NCI-H510A treated with DMSO at 0.1 percent for 48 hours (cell line): ENCODE results near the gene PKD1.
"Not testable (repeated sequence)": the region's sequence is repeated elsewhere in the genome, so short reads cannot be mapped to it uniquely, and the experiment has no call there.

Experiments used
- DNase-seq: peaks from one replicate; lab custom pipeline; 2025; lab: John Stamatoyannopoulos, UW

Gene PKD1

DNA sequence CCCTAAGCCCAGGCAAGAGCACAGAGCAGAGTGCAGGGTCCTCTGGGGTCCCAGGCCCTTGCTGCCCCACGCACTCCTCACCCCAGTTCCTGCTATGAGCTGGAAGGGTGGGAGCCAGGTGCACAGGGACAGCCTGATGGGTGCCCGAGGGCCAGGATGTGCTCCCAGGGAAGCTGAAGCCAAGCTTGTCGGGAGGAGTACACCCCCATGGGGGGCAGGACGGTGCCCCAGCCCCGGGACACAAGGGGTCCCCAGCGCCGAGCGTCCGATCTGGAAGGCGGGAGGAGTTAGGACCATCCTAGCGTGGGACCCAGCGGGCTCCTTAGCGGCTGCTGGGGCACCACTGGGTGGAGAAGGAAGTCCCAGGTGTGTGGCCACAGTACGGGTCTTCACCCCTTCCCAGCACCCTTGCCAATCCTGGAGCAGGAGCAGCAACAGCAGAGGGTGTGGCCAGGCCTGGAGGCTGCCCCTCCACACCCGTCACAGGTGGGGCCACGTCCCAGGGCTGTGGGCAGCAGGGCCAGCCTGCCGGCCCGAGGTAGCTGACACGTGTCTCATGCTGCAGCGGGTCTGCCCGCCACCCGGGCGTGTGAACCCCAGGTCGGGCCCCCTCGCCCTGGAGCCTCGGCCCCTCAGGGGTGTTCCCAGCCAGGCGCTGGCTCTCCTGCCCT, 11.9 kb downstream of the PKD1 start:
- DNase-seq, result not testable (repeated sequence)

DNA sequence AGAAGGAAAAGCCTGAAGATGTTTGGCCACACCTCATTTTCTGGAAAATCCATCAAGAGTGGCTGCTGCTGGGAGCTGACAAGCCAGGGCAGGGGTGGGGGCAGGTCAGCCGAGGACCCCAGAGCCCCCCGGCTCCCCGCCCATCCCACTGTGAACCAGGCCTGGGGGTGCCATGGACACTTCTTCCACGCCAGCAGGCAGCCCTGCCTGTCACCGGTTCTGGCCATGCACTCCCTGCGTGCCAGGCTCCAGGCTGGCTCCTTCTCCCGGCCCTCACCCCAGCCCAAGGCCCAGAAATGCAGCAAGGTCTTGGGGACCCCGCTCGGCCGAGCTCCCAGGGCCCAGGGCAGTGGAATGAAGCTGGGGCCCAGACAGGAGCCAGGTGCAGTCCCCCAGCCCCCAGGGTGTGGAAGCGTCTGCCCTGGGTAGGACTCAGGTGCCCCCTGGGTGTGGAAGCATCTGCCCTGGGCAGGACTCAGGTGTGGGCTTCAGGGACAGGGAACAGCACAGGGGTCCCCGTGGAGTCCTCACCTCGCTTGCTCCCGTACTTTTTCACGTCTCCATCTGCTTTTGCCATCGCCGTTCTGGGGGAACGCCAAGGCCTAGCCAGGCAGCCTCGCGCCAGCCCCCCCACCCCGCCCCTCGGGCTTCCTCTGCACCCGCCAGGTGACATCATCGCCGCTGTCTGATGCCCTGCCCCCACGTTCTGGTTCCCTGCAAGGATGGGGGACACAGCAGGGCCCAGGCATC, 12.6 kb downstream of the PKD1 start:
- DNase-seq, result not testable (repeated sequence)

DNA sequence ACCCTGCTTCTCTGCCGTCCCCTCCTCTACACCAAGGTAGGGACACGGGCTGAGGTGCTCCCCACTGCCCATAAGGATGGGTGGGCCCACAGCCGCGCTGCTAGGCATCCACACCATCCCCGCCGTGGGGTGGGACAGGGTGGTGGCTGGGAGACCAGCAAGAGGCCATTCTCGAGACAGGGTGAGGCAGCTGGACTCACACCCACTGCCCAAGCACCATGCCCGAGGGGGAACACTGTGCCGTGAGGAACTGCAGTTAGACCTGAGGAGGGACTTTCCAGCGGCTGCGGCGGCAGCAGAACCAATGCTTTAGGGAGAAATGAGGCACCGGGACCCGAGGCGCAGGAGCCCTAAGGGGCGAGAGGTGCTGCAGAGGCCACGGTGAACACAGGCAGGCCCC, 13.3 kb downstream of the PKD1 start:
- no peak for DNase-seq

DNA sequence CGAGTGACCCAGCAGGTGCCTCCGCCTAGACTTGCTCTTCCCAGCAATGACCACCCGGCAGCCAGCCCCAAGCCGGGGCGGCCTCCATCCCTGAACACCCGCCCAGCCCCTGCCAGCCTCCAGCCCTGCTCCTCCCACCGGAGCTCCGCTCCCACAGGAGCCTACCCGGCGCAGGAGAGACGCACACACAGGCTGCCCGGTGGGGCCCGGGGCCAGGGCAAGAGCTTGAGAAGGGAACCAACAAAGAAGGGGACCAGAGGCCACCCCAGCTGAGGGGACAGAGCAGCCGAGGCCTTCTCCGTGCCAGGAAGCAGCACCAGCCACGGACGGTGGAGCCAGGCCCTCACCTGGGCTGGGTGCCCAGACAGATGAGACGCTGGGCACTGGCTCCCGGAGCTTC, 13.8 kb downstream of the PKD1 start:
- DNase-seq, result no peak

DNA sequence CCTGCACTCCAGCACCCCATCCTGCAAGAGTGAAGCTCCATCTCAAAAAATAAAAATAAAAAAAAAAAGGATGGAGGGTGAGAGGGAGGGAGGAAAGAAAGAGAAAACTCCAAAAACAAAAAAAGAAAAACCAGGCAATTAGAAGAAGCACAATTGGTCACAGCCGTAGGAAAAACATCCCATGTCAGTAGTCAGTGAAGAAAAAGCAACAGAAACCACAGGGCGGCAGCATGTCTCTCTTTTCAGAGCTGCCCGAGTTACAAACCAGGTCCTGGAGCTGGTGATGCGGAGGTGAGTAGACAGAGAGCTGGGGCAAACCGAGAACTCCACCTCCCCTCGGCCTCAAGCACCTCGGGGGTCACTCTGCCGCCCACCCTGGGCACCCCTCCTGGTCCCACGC, 14.4 kb downstream of the PKD1 start:
- DNase-seq, result not testable (repeated sequence)

DNA sequence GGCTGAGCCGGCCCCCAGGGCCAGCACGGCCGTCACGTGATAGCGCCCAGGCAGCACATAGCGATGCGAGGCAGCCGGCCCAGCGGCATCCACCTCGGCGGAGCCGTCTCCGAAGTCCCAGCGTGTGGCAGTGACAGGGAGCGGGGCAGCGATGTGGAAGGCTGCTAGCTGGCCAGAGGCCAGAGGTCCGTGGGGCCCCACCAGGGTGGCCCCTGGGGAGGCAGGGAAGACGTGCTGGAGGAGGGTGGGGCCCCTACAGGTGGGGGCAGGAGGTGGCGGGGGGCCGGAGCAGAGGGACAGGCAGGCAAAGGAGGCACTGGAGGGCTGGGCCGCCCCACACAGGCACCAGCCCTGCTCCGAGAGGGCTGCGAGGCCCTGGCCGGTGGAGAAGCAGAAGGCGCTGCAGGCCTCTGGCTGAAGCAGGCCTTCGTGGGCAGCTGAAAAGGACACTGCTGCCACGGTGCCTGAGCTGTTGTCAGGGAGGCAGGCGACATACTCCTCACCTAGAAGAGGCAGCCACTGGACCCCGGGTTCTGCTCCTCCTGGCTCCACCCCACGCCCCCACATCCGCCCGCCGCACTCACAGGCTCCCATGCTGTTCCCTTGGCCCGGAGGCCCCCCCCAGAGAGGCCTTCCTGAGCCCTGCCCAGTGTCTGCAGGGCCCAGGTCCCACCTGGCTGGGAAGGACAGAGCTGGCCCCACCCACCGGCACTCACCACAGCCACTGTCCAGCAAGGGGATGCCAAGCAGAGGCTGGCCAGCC, 17.6 kb downstream of the PKD1 start:
- DNase-seq, result not testable (repeated sequence)

DNA sequence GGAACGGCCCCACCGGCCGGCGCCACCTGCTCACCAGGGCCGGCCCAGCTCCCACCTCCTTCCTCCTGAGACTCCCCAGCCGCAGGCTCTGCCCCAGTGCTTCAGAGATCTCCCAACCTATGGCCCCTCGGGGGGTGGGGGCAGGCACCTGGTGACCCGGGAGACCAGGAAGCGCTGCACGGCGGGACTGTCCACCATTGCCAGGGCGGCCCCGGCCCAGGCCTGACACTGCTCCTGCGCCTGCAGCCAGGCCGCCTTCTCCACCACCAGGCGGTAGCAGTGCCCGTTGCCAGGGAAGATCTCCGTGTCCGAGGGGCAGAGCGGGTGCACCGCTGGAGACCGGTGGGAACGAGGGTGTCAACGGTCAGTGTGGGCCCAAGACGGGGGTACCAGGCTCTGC, 18.4 kb downstream of the PKD1 start:
- not testable (repeated sequence) for DNase-seq

DNA sequence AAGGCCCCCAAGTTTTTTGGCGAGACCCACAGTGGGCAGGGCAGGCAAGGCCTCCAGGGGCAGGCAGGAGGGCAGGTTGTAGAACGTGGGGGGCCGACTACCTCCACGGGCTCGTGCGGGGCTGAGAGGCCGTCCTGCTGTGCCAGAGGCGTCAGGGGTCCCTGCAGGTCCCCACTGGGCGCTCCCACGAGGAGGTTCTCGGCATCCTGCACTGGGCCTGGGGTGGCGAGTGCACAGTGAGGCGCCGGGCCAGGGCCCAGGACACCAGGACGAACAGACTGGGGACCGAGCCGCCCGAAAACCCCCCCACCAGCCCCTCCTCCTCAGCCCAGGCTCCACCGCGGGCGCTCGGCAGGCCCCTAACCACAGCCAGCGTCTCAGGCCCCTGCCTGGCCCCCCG, 19.3 kb downstream of the PKD1 start:
- DNase-seq, result not testable (repeated sequence)

DNA sequence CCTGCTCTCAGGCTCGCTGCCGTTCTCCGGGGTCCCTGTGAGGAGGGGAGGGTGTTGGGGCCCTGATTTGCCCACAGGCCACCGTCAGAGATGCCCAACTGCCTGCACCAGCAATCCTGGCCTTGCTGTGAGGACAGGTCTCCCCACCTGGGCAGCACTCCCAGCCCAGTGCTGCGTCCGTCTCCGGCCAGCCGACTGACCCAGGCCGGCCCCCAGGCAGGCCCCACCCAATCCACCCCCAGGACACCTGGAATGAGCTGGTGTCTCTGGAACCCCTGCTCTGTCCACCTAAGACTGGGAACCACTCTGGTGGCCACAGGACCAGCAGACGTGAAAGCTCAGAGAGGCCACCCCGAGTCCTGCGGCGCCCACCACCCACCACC, 20.1 kb downstream of the PKD1 start:
- no peak for DNase-seq

DNA sequence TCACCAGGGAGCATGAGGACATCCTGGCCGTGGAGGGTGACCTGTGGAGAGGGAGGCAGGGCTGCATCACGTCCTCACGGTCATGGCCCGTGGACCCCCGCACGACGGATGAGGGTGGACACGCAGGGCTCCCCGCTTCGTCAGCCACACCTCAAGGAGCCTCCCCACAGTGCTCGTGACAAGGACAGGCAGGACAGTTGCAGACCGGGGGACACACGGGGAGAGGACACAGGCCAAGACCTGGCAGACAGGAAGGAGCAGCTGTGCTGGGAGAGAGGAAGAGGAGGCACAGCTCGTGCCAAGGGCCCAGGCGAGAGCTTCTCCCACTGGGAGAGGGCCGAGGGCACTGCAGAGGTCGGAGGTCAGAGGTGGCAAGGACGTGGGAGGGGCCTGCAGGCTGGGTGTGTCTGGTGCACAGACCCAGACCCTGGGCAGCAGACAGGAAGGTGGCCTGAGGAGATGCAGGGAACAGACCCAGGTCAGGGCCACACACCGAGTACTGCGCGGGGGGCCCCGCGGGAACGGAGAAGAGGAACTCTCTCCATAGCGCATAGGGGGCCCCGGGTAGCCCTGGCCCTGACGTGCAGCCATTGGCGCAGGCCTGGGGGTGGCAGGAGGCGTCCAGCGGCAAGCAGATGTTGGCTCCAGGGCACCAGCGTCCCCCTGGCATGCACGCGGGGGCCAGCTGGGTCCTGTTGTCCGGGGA, 20.7 kb downstream of the PKD1 start:
- not testable (repeated sequence) for DNase-seq

DNA sequence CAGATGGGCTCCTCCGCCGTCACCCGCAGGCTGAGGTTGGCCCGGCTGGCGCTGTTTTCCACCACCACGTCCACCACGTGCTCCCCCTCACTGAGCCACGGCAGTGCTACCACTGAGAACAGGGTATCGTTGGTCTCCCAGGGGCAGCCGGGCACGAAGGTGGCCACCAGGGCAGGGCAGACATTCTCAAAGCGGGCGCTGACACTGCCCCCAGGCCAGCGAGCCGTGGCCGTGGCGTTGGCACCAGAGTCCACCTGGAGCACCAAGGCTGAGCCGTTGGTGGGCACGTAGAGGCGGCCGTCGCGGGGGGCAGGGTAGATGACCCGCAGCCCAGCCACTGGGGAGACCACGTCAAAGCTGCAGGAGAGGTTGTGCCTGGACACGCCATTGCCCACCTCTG, 21.5 kb downstream of the PKD1 start:
- not testable (repeated sequence) for DNase-seq

DNA sequence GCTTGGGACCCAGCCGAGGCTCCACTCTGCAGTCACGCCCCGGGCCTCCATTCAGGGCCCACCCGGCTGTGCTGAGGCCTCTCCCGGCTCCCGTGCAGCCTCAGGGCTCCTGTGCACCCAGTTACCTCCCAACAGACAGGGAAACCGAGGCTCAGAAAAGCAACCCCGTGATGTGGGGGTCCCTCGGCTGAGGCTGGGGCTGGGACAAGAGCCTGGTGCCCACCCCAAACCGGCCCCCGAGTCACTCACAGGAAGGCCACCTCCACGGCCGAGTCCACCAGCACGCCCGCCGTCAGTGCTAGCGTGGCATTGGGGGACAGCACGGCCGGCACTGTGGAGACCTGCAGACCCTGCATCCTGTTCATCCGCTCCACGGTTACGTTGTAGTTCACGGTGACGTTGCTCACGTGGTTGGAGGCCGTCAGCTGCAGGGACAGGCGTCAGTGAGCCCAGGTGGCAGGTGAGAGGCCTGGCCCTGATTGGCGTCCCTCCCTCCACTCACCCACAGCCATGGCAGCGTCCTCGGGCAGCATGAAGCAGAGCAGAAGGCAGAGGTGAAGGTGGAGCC, 23.1 kb downstream of the PKD1 start:
- DNase-seq, result not testable (repeated sequence)

DNA sequence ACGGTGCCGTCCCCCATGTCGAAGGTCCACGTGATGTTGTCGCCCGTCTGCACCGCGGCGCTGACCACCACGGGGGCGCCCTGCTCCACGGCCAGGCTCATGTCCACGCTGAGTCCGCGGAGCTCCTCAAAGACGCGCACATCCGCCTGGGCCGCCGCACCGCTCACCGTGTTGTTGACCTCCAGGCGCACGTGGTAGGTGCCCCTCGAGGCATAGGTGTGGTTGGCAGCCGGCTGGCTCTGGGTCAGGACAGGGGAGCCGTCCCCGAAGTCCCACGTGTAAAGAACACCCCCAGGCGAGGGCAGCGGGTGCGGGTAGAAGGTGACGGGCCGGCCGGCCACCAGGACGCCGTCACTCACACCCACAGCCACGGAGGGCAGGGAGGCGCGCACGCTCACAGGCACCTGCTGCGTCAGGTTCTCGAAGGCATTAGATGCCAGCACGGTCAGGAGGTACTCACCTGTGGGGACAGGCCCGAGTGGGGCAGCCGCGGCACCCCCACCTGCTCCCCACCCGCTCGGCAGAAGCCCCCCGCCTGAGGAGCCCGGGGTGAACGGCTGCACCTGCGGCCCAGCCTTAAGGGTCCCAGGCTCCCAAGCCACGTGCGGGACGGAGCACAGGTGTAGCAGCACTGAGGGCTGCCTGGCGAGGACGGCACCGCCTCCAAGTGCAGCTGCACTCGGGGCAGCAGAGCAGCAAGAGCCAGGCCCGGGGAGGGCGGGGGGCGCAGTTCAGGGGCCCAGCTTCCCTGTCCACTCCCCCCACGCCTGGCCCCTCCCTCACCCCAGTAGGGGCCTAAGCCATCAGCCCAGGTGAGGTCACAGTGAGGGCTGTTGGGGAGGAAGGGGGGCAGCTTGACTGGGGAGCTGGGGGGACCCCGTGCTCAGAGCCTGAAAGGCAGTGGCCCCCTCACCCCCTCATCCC, 24.0 kb downstream of the PKD1 start:
- DNase-seq, result not testable (repeated sequence)

DNA sequence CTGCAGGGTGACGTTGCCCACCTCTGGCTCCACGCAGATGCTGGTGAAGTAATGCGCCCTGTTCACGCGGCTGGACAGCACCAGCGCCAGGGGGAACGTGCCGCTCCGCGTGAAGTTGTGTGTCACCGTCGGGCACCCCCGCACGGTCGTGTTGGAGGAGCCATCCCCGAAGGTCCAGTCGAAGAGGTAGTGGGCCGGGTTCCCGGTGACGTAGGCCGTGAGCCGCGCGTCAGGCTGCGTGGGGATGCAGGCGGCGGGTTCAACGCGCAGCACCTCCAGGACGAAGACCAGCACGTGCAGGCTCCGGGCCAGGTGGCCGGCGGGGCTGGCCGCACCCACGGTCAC, 24.7 kb downstream of the PKD1 start:
- not testable (repeated sequence) for DNase-seq

DNA sequence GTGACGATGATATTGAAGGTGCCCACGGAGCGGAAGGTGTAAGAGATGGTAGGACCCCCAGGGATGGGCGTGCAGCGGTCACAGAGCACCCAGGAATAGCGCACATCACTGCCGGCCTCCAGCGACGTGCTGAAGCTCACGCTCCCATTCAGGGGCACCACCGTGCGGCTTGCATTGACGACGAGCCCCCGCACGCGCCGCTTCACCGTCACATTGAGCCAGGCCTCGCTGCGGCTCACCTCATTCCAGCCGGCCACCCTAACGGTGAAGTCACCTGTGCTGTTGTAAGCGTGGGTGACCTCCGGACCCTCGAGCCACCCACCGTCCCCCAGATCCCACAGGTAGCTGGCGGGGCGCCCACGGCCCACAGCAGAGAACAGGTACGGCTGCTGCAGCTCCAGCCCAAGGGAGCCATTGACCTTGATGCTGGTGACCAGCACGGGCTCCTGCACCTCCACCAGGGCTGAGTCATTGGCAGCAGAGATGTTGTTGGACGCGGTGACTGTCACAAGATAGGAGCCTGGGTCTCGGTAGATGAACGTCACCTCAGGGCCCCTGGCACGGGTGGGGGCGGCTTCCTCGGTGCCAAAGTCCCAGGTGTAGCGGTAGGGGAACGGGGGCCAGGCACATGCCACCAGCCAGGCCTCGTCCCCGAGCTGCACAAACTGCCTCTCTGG, 25.2 kb downstream of the PKD1 start:
- DNase-seq, result not testable (repeated sequence)

DNA sequence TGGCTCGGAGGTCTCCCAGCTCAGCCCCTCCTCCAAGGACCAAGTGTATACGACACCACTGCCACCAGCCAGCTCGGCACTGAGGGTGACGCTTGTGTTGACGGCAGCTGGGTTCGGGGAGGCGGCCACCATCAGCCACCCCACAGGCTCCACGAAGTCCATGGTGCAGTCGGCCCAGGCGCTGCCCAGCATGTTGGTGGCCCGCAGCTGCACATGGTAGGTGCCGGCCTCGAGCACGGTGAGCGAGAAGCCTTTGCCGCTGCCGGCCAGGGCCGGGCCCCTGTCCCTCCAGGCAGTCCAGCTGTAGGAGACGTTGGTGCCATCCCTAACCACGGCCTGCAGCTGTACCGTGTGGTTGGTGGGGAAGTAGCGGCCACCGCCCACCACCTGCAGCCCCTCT, 25.8 kb downstream of the PKD1 start:
- not testable (repeated sequence) for DNase-seq

DNA sequence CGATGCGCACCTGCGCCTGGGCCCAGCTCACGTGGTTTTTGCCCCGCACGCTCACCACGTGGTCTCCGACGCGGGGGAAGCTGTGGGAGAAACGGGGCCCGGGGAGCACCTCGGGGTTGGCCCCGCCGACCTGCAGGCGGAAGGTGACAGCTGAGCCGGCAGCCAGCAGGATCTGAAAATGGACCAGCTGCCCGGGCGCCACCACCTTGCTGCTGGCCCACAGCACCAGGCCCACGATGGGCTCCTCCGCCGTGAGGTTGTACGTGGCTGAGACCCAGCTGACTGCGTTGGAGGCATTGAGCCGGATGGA, 26.5 kb downstream of the PKD1 start:
- not testable (repeated sequence) for DNase-seq

DNA sequence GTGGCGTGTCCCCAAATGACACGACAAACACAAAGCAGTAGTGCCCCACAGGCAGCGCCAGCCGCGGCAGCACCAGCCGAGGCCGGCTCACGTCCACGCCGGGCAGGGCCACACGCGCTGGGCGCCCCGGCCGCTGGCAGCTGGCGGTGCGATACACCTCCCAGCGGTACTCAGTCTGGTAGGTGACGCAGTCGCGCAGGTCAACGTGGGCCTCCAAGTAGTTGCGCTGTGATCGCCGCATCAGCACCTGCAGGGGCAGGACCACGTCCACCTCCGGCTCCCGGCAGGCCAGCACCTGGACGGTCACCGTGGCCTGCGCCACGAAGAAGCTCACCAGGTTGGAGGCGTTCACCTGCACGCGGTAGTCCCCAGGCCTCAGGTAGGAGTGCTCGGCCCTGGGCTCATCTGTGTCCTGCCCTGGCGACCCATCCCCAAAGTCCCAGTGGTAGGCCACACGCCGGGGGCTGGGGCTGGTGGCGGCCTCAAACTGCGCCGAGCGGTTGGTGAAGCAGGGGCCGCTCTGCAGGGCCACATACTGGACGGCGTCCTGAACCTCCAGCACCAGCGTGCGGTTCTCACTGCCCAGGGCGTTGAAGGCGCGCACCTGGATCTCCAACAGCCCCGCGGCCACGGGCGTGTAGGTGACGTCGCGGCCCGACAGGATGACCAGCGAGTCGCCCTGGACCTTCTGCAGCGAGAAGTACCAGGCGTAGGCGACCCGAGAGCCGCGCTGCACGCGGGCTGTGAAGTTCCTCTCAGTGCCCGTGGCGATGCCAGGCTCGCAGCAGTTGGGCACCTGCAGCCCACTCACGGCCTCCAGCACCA, 27.0 kb downstream of the PKD1 start:
- DNase-seq, result not testable (repeated sequence)

DNA sequence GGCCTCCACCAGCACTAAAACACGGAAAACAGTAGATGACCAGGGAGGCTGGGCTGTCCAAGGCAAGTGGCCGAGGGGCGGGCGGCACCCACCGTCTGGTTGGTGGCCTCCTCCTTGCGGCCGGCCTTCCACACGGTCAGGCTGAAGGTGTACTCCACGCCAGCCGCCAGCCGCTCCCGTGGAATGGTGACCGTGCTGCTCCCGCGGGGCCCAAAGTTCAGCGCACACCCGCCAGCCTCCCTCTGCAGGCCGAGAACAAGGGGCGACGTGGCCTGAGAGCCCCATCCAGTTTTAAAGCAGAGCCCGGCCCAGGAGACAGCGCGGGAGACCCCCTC, 27.9 kb downstream of the PKD1 start:
- not testable (repeated sequence) for DNase-seq
